K562 (cell line): ENCODE results near the gene NR5A2. TPM values are rescaled to one million over a fixed set of nuclear protein-coding genes. Genes with fewer than 3 reads are reported as not detected.

Experiments
- ATAC-seq: fragments of 200-7000 bp; cut with Tn5 transposase; 3 replicates; pipeline ENCODE4 v1.9.1; 2020; ENCODE audit warnings: moderate library complexity
- BruUV-seq: library from RNA; stranded (reverse); fragments of 400-500 nt; replicated peaks from 2 replicates; lab custom pipeline; 2021; lab: Mats Ljungman, UMichigan
- CTCF ChIA-PET: fragments of 300-600 bp; formaldehyde crosslinking; extraction: SDS; loops from one replicate; lab custom pipeline; 2021; ENCODE audit warnings: low intra/inter-chr PET ratio; lab: Yijun Ruan, JAX
- POLR2A ChIA-PET: fragments of 300-600, 350-650 bp; sonication (Branson Sonifier 250); formaldehyde crosslinking; extraction: SDS; loops from one replicate; lab custom pipeline; 2021; ENCODE audit warnings: antibody characterized with exemption, inconsistent platforms; lab: Yijun Ruan, JAX
- DNase-seq, 4 experiments: peaks; one replicate each; pipeline versions ENCODE4 v3.0.0 to v3.0.0-alpha.2; 2011 to 2018; ENCODE audit warnings: low spot score in 3 of 4, mixed read lengths in 3 of 4; ENCODE audit errors: extremely low read depth in 1 of 4
- FAIRE-seq: peaks from 2 replicates; lab custom pipeline; 2011; peaks lifted over from hg19 to GRCh38; lab: Jason Lieb, UNC
- H2AFZ ChIP-seq: 2 replicates; pipeline ENCODE4 v1.6.0; 2011; ENCODE audit warnings: low read depth, low read length, control low read depth, inconsistent platforms
- H3K27ac ChIP-seq: fragments of 200-600 bp; 3 replicates; pipeline ENCODE4 v1.8.0; 2011; ENCODE audit warnings: low read depth, mild to moderate bottlenecking, control low read depth, inconsistent platforms, low read length, moderate library complexity, mixed read lengths; ENCODE audit errors: extremely low read depth
- H3K27me3 ChIP-seq, 2 experiments: fragments of 300-600 bp in 1 of 2; 2 replicates in 1 of 2; 3 replicates in 1 of 2; pipeline versions ENCODE4 v1.6.0 to v1.8.0; 2011; ENCODE audit warnings: inconsistent platforms in 2 of 2, low read length in 2 of 2, mild to moderate bottlenecking in 1 of 2, mixed read lengths in 1 of 2, moderate library complexity in 1 of 2; ENCODE audit not compliant: control insufficient read depth in 2 of 2, insufficient read depth in 2 of 2
- H3K36me3 ChIP-seq: fragments of 300-600 bp; 3 replicates; pipeline ENCODE4 v1.8.0; 2011; ENCODE audit warnings: mild to moderate bottlenecking, low read length, inconsistent platforms; ENCODE audit not compliant: control insufficient read depth, insufficient read depth
- H3K4me1 ChIP-seq, 2 experiments: fragments of 200-600 bp in 1 of 2; replicated peaks in 1 of 2; 2 replicates in 1 of 2; 3 replicates in 1 of 2; pipeline versions ENCODE4 v1.5.1 to v1.8.0; 2011; ENCODE audit warnings: inconsistent platforms in 2 of 2, low read length in 2 of 2, mild to moderate bottlenecking in 1 of 2, mixed read lengths in 1 of 2, moderate library complexity in 1 of 2; ENCODE audit not compliant: control insufficient read depth in 2 of 2, insufficient read depth in 2 of 2
- H3K4me2 ChIP-seq: 2 replicates; pipeline ENCODE4 v1.6.1; 2011; ENCODE audit warnings: low read length, control low read depth, inconsistent platforms, mixed read lengths; ENCODE audit not compliant: insufficient read depth
- H3K4me3 ChIP-seq: fragments of 200-600 bp; sonication (generic), shearing (Covaris generic); 2 replicates; pipeline ENCODE4 v1.5.1; 2016; ENCODE audit warnings: control low read depth, inconsistent platforms
- H3K79me2 ChIP-seq: fragments of 200-600 bp; 3 replicates; pipeline ENCODE4 v1.8.0; 2011; ENCODE audit warnings: low read length, inconsistent platforms; ENCODE audit not compliant: control insufficient read depth, insufficient read depth
- H3K9ac ChIP-seq, 2 experiments: 2 replicates each; pipeline versions ENCODE4 v1.6.0 to v1.6.1; 2011; ENCODE audit warnings: low read depth in 2 of 2, low read length in 2 of 2, control low read depth in 1 of 2, inconsistent platforms in 1 of 2, mild to moderate bottlenecking in 1 of 2, mixed read lengths in 1 of 2; ENCODE audit not compliant: insufficient read depth in 1 of 2
- H3K9me1 ChIP-seq: one replicate; pipeline ENCODE4 v1.6.0; 2011; ENCODE audit warnings: inconsistent platforms, mild to moderate bottlenecking, low read length, moderate library complexity; ENCODE audit not compliant: control insufficient read depth, insufficient read depth
- H3K9me3 ChIP-seq: replicated peaks from 2 replicates; pipeline ENCODE4 v1.5.1; 2011; ENCODE audit warnings: low read depth, low read length, inconsistent platforms; ENCODE audit not compliant: control insufficient read depth, insufficient read depth
- H4K20me1 ChIP-seq: replicated peaks from 2 replicates; pipeline ENCODE4 v1.6.1; 2011; ENCODE audit warnings: low read length, inconsistent platforms, mixed read lengths; ENCODE audit not compliant: control insufficient read depth, insufficient read depth
- CHD7 ChIP-seq: fragments of 200-600 bp; sonication (generic); IDR thresholded peaks from one replicate; pipeline ENCODE4 v1.6.1; 2012; ENCODE audit warnings: mild to moderate bottlenecking, low read depth, low read length, inconsistent platforms
- ELF2 ChIP-seq: fragments of 250-450 bp; sonication (Bioruptor Pico); IDR thresholded peaks from 2 replicates; pipeline ENCODE4 v1.5.0; 2021; ENCODE audit warnings: mild to moderate bottlenecking
- GABPB1 ChIP-seq: sonication (generic); formaldehyde crosslinking; IDR thresholded peaks from 2 replicates; pipeline ENCODE4 v1.8.0; 2022; ENCODE audit warnings: mild to moderate bottlenecking, missing genetic modification reagents
- HOMEZ ChIP-seq: fragments of 250-450 bp; sonication (Bioruptor Pico); IDR thresholded peaks from 2 replicates; pipeline ENCODE4 v1.4.0; 2020; ENCODE audit warnings: mild to moderate bottlenecking, moderate library complexity
- ILF3 ChIP-seq: fragments of 450-650 bp; IDR thresholded peaks from 2 replicates; pipeline ENCODE4 v1.6.1; 2018; ENCODE audit warnings: antibody characterized with exemption, mild to moderate bottlenecking, moderate library complexity, borderline replicate concordance
- MBD2 ChIP-seq: sonication (generic); IDR thresholded peaks from 2 replicates; pipeline ENCODE4 v1.6.1; 2016; ENCODE audit warnings: low read depth, borderline replicate concordance
- SMC3 ChIP-seq: conservative IDR thresholded peaks from 2 replicates; pipeline ENCODE4 v1.6.1; 2011; ENCODE audit warnings: low read depth, low read length, improper control_type of control experiment; ENCODE audit not compliant: insufficient read depth
- TFAM ChIP-seq: fragments of 250-450 bp; sonication (Bioruptor Pico); conservative IDR thresholded peaks from 2 replicates; pipeline ENCODE4 v1.5.0; 2021; ENCODE audit warnings: mild to moderate bottlenecking, moderate library complexity
- ZFP30 ChIP-seq: fragments of 250-450 bp; sonication (Bioruptor Pico); IDR thresholded peaks from 2 replicates; pipeline ENCODE4 v1.8.0; 2022; ENCODE audit warnings: moderate library complexity, mild to moderate bottlenecking, inconsistent platforms, borderline replicate concordance
- ZNF561 ChIP-seq: fragments of 450-650 bp; formaldehyde crosslinking; conservative IDR thresholded peaks from 2 replicates; pipeline ENCODE4 v1.4.0; 2020; ENCODE audit warnings: mild to moderate bottlenecking, moderate library complexity
- WGBS: fragments of 100-300 bp; shearing (Covaris generic); methylation state at CpG from one replicate; pipeline ENCODE4 v1.1.6; 2016; ENCODE audit warnings: low coverage, mixed read lengths; ENCODE audit not compliant: insufficient coverage; ENCODE audit errors: missing lambda C conversion rate; 5-methylcytosine and 5-hydroxymethylcytosine counted together
- in situ Hi-C: fragments of 300-500 bp; cut with MboI; formaldehyde crosslinking; loops from 4 replicates; pipeline ENCODE4 v1.15.0; 2018; ENCODE audit warnings: inconsistent platforms, mixed read lengths
- intact Hi-C: fragments of 100-400 bp; cut with micrococcal nuclease; formaldehyde crosslinking; loops from 2 replicates; pipeline ENCODE4 v1.14.2; 2022
- polyA plus RNA-seq, 8 experiments: library from polyadenylated mRNA; depleted of rRNA in 4 of 8; stranded (reverse) in 5 of 8; unstranded in 3 of 8; fragments of >200 nt; fragmentation: Nextera tagmentation in 2 of 8; fragmentation: Illumina TruSeq in 1 of 8; extraction: Ambion mirVana in 2 of 8; extraction: Trizol in 1 of 8; gene quantifications; 2 replicates each; pipeline versions ENCODE4 v1.2.1 to v1.2.3, GENCODE V29; 2011 to 2014; ENCODE audit warnings: inconsistent platforms in 1 of 8, missing spikeins in 1 of 8
- total RNA-seq, 7 experiments: library from RNA; depleted of rRNA in 6 of 7; stranded (reverse); fragments of >200 nt in 6 of 7; fragmentation: Illumina TruSeq in 2 of 7; extraction: Trizol in 2 of 7; gene quantifications; 2 replicates each; pipeline versions ENCODE4 v1.2.1 to v1.2.3, GENCODE V29; 2011 to 2021; ENCODE audit warnings: low replicate concordance in 1 of 7

The NR5A2 gene
- total and polyA plus RNA-seq, 9 of the 15 experiments (the other 6 are each of a cell fraction or from before 2014, with no cell fraction given): 0.13 to 0.40 (median 0.29) TPM

GRCh38 chr1:200081969-200082245 lies 54.4 kb downstream of the NR5A2 start:
- WGBS: 0% methylated on average over 3 of the region's 3 CpGs
- no peak overlapping the region for H3K27ac ChIP-seq
- H3K9ac ChIP-seq: no peak overlapping the region
- no peaks in the 10 kb centered on the region for H3K9me3 ChIP-seq
- intact Hi-C loops (no loop called here), in situ Hi-C loops (no loop called here)
- ATAC-seq (no peak), FAIRE-seq (no peak), DNase-seq (no peak)
- H3K4me1 ChIP-seq: no peaks in the 10 kb centered on the region
- H3K36me3 ChIP-seq: no peaks in the 10 kb centered on the region
- BruUV-seq: no TSS peak
- H3K79me2 ChIP-seq: no peaks in the 10 kb centered on the region
- no peak overlapping the region for H2AFZ ChIP-seq
- ChIA-PET POLR2A (interaction anchor here (0.8 kb wide), 1 partner anchor 12 kb away, joined by 3 read pairs; no protein-coding TSS in a partner anchor), CTCF (no interaction called here)
- H3K4me2 ChIP-seq: no peak overlapping the region
- H3K27me3 ChIP-seq: peaks cover 0 to 12% of the 10 kb centered on the region in 2 experiments; a peak in 2 of 5 replicates
- H3K9me1 ChIP-seq: no peaks in the 10 kb centered on the region
- H4K20me1 ChIP-seq: no peaks in the 10 kb centered on the region
- H3K4me3 ChIP-seq: no peak overlapping the region
- no peak for TF ChIP-seq ZFP30 (CRISPR knock-in tag)
- no peak for TF ChIP-seq ZNF561 (CRISPR knock-in tag)
- no peak for TF ChIP-seq MBD2
- TF ChIP-seq CHD7: no peak
- TF ChIP-seq SMC3: no peak
- no peak for TF ChIP-seq TFAM
- TF ChIP-seq GABPB1 (CRISPR knock-in tag): no peak
- no peak for TF ChIP-seq ELF2 (CRISPR knock-in tag)
- no peak for TF ChIP-seq ILF3
- no peak for TF ChIP-seq HOMEZ (CRISPR knock-in tag)
